Gastrocnemius medialis (tissue), 4 donors: ENCODE results near the gene PLXDC2. TPM values are rescaled to one million over a fixed set of nuclear protein-coding genes. Genes with fewer than 3 reads are reported as not detected.

Experiments
- ATAC-seq, 2 donors: fragments of 150-250 bp; one replicate each; pipeline ENCODE4 v1.9.1; 2016
- DNase-seq, 2 donors: peaks; one replicate each; pipeline ENCODE4 v3.0.0-alpha.2; 2019
- H3K27ac ChIP-seq, 4 donors: fragments of 200-600 bp; sonication (generic); 1 replicate in 1 of 4; 2 replicates in 3 of 4; pipeline ENCODE4 v1.5.1; 2016 to 2018; ENCODE audit warnings: mild to moderate bottlenecking in 2 of 4, moderate library complexity in 1 of 4
- H3K27me3 ChIP-seq, 3 donors: fragments of 200-600 bp; sonication (generic) in 2 of 3; 1 replicate in 1 of 3; 2 replicates in 2 of 3; pipeline versions ENCODE4 v1.5.1 to v1.6.0; 2016 to 2019; ENCODE audit warnings: mild to moderate bottlenecking in 1 of 3, moderate library complexity in 1 of 3
- H3K36me3 ChIP-seq, 2 donors: fragments of 200-600 bp; sonication (generic) in 1 of 2; one replicate each; pipeline ENCODE4 v1.5.1; 2017 to 2018
- H3K4me1 ChIP-seq, 2 donors: fragments of 200-600 bp; sonication (generic) in 1 of 2; one replicate each; pipeline ENCODE4 v1.5.1; 2016 to 2017; ENCODE audit warnings: mild to moderate bottlenecking in 2 of 2
- H3K4me3 ChIP-seq, 4 donors: fragments of 200-600 bp; sonication (generic) in 3 of 4; 1 replicate in 1 of 4; 2 replicates in 3 of 4; pipeline ENCODE4 v1.5.1; 2016 to 2019; ENCODE audit warnings: mild to moderate bottlenecking in 2 of 4
- H3K9me3 ChIP-seq, 3 donors: fragments of 200-600 bp; sonication (generic) in 2 of 3; 1 replicate in 1 of 3; 2 replicates in 2 of 3; pipeline ENCODE4 v1.5.1; 2016 to 2019
- POLR2A ChIP-seq, 2 donors: fragments of 450-650 bp; IDR thresholded peaks; one replicate each; pipeline ENCODE4 v1.6.1; 2017; ENCODE audit warnings: antibody characterized with exemption in 2 of 2, mild to moderate bottlenecking in 2 of 2, moderate library complexity in 2 of 2
- in situ Hi-C, 4 donors: fragments of 200-750 bp; cut with MboI; loops; one replicate each; pipeline versions ENCODE4 v1.15.0 to v1.8.0; 2017; ENCODE audit warnings: low sequenced_read_pairs in 4 of 4
- intact Hi-C: fragments of 100-400 bp; cut with DNase I; formaldehyde crosslinking; loops from one replicate; pipeline ENCODE4 v1.15.1; 2023; ENCODE audit warnings: low total_unique reads
- total RNA-seq, 4 donors: library from RNA; depleted of rRNA; stranded (reverse); fragments of >200 nt; gene quantifications; one replicate each; pipeline versions ENCODE4 v1.1.0 to v1.2.3, GENCODE V29; 2016
- TF ChIP-seq, protein P1 (sequence below), 5 experiments: fragments of 450-650 bp in 3 of 5; fragments of 200-600 bp in 2 of 5; sonication (generic) in 2 of 5; IDR thresholded peaks in 4 of 5; conservative IDR thresholded peaks in 1 of 5; 1 replicate in 4 of 5; 2 replicates in 1 of 5; pipeline ENCODE4 v1.5.1; 2016 to 2019; ENCODE audit warnings: antibody characterized with exemption in 5 of 5, mild to moderate bottlenecking in 3 of 5, moderate library complexity in 3 of 5

Gene PLXDC2
- total RNA-seq, 4 donors from 2014 or later = 13.9 to 19.6 (median 15.0) TPM

DNA sequence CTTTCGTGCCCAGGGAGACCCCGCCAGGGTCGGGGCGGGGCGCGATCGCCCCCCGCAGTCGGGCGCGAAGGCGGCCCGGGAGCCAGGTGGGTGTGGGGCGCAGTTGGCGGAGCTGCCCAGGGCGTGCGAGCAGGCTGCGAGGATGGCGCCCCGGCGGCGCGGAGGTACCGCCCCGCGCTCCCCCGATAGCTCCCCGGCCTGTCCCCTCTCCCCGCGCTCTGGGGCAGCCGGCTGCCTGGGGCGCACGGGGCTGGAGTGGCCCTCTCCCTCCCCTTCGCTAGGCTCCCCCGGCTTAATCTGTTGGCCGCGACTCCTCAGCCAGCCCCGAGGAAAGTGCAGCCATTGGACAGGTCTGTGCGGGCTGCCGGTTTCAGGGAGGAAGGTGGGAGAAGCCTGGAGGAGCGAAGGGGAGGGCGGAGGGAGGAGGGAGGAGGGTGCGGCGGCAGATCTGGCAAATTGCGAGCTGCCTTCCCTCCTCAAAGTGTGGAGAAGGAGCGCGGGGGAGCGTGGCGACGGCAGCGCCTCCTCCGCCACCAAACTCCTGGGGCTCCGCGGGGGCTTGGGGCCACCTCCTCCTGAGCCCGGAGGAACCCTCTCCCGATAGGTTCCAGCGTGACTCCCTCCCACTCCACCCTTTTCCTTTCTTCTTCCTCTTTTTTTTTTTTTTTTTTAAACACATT is 361 bp upstream of the PLXDC2 start:
- Histone ChIP-seq H3K4me3 (peak overlapping the region; percentile 59 to 76 (median 76)), H3K27me3 (peaks cover 0 to 10% (median 3%) of the 10 kb centered on the region in 3 donors), H3K4me1 (peaks cover 0 to 6% of the 10 kb centered on the region in 2 donors), H3K36me3 (no peaks in the 10 kb centered on the region), H3K9me3 (no peaks in the 10 kb centered on the region), H3K27ac (peak overlapping the region; percentile 75 to 82 (median 76))
- peak in 1 of 2 donors; percentile 54 for TF ChIP-seq POLR2A (IDR thresholded peaks at IDR 0.05)
- TF ChIP-seq, protein P1, sequence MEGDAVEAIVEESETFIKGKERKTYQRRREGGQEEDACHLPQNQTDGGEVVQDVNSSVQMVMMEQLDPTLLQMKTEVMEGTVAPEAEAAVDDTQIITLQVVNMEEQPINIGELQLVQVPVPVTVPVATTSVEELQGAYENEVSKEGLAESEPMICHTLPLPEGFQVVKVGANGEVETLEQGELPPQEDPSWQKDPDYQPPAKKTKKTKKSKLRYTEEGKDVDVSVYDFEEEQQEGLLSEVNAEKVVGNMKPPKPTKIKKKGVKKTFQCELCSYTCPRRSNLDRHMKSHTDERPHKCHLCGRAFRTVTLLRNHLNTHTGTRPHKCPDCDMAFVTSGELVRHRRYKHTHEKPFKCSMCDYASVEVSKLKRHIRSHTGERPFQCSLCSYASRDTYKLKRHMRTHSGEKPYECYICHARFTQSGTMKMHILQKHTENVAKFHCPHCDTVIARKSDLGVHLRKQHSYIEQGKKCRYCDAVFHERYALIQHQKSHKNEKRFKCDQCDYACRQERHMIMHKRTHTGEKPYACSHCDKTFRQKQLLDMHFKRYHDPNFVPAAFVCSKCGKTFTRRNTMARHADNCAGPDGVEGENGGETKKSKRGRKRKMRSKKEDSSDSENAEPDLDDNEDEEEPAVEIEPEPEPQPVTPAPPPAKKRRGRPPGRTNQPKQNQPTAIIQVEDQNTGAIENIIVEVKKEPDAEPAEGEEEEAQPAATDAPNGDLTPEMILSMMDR (IDR thresholded peaks at IDR 0.05 in 4 of 5, conservative IDR thresholded peaks at IDR 0.05 in 1 of 5) = no peak
- intact Hi-C loops (loop anchor here (5.0 to 10.0 kb wide), 3 partner anchors 116 to 951 kb away; no protein-coding TSS in a partner anchor), in situ Hi-C loops (loop anchor here in 2 of 4 donors (10.0 to 25.0 kb wide), 2 partner anchors 949 to 1154 kb away; partner anchors contain the start of genes ARL5B (in 1 of the 2) and NSUN6 (in 1 of the 2))
- peak; percentile 58 to 65 for DNase-seq
- ATAC-seq = peak; percentile 59 to 63

DNA sequence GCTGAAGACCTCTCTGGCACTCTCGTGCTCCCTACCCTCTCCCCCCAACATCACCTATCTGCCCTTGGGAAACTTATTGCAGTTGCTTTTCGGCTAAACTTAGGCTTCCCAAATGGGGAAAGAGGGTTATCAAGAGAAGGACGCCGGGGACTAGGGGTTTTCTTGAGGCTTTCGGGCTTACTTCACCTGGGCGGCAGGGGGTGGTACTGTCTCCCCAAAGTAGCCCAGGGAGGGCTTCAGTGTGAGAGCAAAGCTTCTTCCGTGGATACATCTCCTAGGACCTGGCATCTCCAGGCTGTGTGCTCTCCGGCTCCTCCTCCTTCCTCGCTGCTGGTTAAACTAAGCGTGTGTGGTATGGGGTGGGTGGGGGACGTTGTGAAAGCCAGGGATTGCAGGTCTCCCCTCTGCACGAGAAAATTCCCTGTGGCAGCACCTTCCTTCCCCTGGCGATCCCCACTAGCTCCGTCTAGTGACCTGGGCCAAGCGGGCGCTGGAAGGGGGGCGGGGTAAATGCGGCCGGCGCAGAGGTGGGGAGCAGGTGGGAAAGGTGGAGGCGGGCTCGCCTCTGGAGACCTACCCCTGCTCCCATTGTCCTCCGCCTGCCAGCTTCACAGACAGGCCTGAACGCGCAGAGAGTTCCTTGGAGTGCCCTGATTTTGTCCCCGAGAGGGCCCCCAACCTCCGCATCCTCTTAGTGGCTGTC is 1.1 kb downstream of the PLXDC2 start:
- H3K27me3 ChIP-seq = peaks cover 0 to 10% (median 3%) of the 10 kb centered on the region in 3 donors
- peaks cover 0 to 10% of the 10 kb centered on the region in 2 donors for H3K4me1 ChIP-seq
- intact Hi-C loops = loop anchor here (5.0 to 10.0 kb wide), 3 partner anchors 115 to 950 kb away; no protein-coding TSS in a partner anchor
- TF ChIP-seq POLR2A (IDR thresholded peaks at IDR 0.05) = no peak
- TF ChIP-seq, protein P1 (IDR thresholded peaks at IDR 0.05 in 4 of 5, conservative IDR thresholded peaks at IDR 0.05 in 1 of 5) = no peak
- peak overlapping the region; percentile 75 to 82 (median 76) for H3K27ac ChIP-seq
- ATAC-seq = peak; percentile 20 to 25
- in situ Hi-C loops = loop anchor here in 2 of 4 donors (10.0 to 25.0 kb wide), 2 partner anchors 947 to 1155 kb away; partner anchors contain the start of genes ARL5B (in 1 of the 2) and NSUN6 (in 1 of the 2)
- H3K9me3 ChIP-seq = no peaks in the 10 kb centered on the region
- peak overlapping the region; percentile 59 to 76 (median 76) for H3K4me3 ChIP-seq
- DNase-seq = peak in 1 of 2 donors; percentile 16
- no peaks in the 10 kb centered on the region for H3K36me3 ChIP-seq

GRCh38 chr10:19818876-19819275 is 2.6 kb downstream of the PLXDC2 start:
- peak overlapping the region; percentile 39 to 82 (median 76) for H3K27ac ChIP-seq
- peak overlapping the region; percentile 59 to 76 (median 76) for H3K4me3 ChIP-seq
- TF ChIP-seq POLR2A (IDR thresholded peaks at IDR 0.05) = no peak
- TF ChIP-seq, protein P1 (IDR thresholded peaks at IDR 0.05 in 4 of 5, conservative IDR thresholded peaks at IDR 0.05 in 1 of 5) = no peak
- H3K4me1 ChIP-seq = peaks cover 0 to 10% of the 10 kb centered on the region in 2 donors
- DNase-seq (no peak), ATAC-seq (no peak)
- intact Hi-C loops (loop anchor here (2.0 to 10.0 kb wide), 4 partner anchors 113 to 948 kb away; no protein-coding TSS in a partner anchor), in situ Hi-C loops (loop anchor here in 2 of 4 donors (10.0 to 25.0 kb wide), 2 partner anchors 946 to 1157 kb away; partner anchors contain the start of genes ARL5B (in 1 of the 2) and NSUN6 (in 1 of the 2))
- H3K27me3 ChIP-seq = peaks cover 0 to 10% (median 3%) of the 10 kb centered on the region in 3 donors
- no peaks in the 10 kb centered on the region for H3K9me3 ChIP-seq
- H3K36me3 ChIP-seq = no peaks in the 10 kb centered on the region

DNA sequence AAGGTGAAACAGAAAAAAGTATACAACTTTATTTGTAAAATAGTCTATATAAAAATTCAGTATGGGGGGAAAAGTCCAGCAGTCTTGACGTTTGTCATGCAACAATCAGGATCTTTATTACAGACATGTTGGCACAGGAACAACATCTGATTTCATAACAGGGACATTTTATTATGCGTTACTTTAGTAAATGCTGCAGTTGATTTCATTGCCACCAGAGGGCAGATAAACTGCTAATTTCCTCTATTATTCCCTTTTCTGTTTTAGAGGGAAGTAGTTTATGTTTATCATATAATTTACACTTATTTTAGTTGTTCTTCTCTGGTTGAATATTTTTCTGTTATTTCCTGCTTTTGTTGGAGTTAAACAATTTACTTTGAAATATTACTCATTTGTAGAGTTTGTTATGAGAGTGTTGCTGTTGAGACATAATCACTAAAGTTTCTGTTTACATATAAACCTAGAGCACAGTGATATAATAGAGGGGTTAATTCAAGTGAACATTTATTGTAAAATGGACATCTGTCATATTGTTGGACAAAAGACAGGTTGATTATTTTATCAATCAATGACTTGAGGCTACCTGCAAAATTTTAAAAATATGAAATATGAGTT is 3.3 kb downstream of the PLXDC2 start:
- in situ Hi-C loops = loop anchor here in 2 of 4 donors (10.0 to 25.0 kb wide), 2 partner anchors 945 to 1157 kb away; partner anchors contain the start of genes ARL5B (in 1 of the 2) and NSUN6 (in 1 of the 2)
- peak in 1 of 2 donors; percentile 18 for TF ChIP-seq POLR2A (IDR thresholded peaks at IDR 0.05)
- TF ChIP-seq, protein P1 (IDR thresholded peaks at IDR 0.05 in 4 of 5, conservative IDR thresholded peaks at IDR 0.05 in 1 of 5) = peak; percentile 51 to 77 (median 62)
- Histone ChIP-seq H3K4me3 (peak overlapping the region; percentile 59 to 76 (median 76)), H3K27me3 (peaks cover 0 to 6% (median 3%) of the 10 kb centered on the region in 3 donors), H3K27ac (peak overlapping the region in 3 of 4 donors; percentile 75 to 82 (median 76)), H3K36me3 (no peaks in the 10 kb centered on the region), H3K4me1 (peaks cover 0 to 10% of the 10 kb centered on the region in 2 donors), H3K9me3 (no peaks in the 10 kb centered on the region)
- intact Hi-C loops = loop anchor here (2.0 to 10.0 kb wide), 4 partner anchors 113 to 948 kb away; no protein-coding TSS in a partner anchor
- peak; percentile 18 to 27 for DNase-seq
- ATAC-seq = peak in 1 of 2 donors; percentile 28
